Stimulated activated CD4-positive, alpha-beta T cell treated with anti-CD3 and anti-CD28 coated beads, Interleukin-12 subunit alpha, Interleukin-12 subunit beta, amount 100 ng/mL, for 48 hours (primary cell): ENCODE data around the gene PGM5.
"Not testable (repeated sequence)": the region's sequence is repeated elsewhere in the genome, so short reads cannot be mapped to it uniquely, and the experiment has no call there.

ENCODE experiments used
- DNase-seq, 3 donors: peaks; one replicate each; pipeline ENCODE4 v3.0.0-alpha.2; 2020; ENCODE audit warnings: low read depth in 2 of 3, low spot score in 1 of 3

The PGM5 gene

DNA sequence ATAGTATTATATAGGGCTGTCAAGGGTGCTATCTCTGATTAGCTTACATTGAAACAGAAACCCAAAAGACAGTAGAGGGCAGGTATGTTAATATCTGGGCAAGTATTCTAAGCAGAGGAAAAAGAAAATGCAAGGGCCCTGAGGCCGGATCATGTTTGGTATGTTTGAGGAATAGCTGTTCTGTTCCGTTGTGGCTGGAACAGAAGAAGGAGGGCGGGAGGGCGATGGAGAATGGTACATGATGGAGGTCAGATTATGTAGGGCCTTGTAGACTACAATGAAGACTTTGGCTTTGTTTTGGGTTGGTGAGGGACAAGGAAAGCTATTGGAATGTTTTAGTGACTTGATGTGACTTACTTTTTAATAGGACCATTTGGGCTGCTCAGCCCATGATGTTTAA lies 19.4 kb downstream of the PGM5 start:
- not testable (repeated sequence) for DNase-seq

DNA sequence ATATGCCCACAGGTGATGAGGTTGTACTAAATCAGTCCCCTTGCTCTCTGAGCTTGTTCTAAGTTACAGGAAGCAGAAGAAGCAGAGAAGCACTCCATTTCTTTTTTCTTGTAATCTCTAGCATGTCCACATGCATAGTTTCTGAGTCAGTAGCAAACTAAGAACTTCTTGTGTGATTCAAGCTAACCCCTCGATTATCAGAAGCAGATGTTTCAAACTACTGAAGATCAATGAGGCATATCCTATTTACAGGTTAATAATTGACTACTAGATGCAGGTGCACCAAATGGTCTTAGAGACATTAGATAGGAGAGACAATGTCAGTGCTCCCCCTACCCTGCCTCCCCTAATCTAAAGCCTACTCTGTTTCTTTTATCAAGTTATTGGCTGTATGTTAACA lies 21.3 kb downstream of the PGM5 start:
- DNase-seq = not testable (repeated sequence)

DNA sequence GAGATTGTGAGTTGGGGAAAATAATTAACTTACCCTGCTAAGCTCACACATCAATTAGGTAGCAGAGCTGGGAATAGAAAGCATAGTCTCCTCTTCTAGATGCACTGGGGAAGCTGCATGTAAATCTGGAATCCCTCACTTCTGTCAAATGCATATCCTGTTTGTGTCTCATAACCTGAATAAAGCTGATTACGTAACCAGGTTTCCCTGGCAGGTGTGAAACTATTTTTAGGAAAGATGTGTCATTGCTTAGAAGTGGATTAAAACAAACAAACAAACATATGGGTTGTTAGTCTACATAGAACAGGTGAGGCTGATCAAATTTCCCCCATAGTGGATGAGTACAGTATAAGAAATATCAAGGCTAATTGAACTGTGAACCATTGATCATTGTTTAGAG lies 27.5 kb downstream of the PGM5 start:
- not testable (repeated sequence) for DNase-seq

DNA sequence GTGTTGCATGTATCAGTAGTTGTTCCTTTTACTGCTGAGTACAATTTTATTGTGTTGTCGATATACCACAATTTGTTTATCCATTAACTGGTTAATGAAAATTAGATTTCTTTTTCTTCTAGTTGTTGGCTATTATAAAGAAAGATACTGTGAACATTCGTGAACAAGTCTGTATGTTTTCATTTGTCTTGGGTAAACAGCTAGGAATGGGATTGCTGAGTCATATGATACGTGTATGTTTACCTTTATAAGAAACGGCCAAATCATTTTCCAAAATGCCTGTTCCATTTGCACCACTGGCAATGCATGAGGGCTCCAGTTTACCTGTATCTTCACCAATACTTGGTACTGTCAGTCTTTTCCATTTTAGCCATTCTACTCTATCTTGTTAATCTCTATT lies 33.1 kb downstream of the PGM5 start:
- not testable (repeated sequence) for DNase-seq

DNA sequence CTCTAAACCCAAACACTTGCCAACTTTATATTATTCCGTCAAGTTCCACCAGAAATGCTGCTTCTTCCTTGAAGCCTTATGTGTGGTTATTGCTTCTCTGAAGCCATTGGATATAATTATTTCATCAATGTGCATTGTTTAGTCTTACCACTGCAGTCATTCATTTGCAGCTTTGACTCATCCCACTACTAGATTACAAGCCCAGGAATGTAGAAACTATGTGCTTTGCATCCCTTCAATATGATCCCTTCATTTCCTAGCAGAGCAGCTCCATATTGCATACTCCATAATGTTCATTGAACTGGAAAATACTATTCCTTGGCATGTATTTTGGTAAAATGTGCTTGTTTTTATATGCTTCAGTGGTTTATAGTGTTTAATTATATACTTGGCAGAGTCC lies 34.3 kb downstream of the PGM5 start:
- not testable (repeated sequence) for DNase-seq

DNA sequence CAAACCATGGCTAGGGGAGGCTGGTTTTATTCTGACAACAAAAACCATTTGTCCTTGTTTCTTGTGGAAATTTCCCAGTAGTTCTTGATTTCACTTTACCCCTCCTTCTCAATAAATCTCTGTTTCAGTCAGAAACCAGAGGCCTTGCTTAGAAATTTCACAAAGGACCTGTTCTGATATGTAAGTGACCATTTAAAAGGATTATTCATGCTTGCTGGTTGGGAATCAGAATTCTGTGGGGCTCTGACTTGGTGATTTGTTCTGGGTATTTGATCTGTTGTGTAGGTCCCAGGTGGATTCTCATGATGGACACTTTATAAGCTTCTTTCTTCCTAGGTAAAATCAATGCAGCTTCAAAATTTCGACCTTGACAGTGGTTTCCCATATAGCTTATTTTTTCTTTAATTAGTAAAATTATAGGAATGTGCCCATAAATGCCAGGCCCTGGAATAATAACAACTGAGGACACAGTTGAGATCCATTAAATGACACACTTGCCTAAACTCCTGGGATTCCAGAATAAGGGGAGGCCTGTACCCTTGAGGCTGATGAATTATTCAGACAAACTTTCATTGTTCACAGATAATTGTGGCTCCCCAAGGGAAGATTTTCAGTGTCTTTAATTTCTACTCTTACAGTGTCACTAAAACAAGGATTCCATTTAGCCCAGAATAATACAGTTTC lies 40.1 kb downstream of the PGM5 start:
- not testable (repeated sequence) for DNase-seq

DNA sequence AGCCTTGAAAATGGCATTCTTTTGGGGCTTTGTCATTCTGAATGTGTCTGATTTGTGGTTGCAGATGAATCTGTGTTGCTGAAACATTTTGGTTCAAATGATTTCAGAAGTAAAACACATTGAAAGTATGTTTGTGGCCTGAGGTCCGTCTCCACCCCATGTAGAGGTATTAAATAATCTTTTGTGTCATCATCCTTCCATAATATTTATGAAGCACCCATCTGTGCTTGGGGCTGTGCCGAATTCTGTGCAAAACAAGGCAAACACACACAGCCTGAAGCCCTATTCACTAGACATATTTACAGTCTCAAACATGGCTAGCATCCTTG lies 40.6 kb downstream of the PGM5 start:
- not testable (repeated sequence) for DNase-seq

DNA sequence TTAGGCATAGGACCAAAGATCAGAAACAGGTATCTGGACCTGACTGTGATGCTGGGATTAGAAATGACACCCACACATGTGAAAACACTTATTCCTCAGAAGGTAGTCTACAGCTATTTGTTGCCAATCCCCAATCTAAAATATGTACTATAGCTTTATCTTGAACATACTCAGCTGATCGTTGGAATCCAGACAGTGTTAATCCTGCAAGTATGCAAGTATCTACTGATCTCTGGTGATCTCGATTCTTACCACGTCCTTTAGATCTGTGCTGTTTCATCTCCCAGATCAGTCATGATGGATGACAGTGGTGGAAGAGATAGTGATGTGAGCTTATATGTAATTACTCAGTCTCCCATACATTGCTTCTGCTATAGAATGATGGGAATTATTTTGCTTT lies 41.4 kb downstream of the PGM5 start:
- DNase-seq = not testable (repeated sequence)

DNA sequence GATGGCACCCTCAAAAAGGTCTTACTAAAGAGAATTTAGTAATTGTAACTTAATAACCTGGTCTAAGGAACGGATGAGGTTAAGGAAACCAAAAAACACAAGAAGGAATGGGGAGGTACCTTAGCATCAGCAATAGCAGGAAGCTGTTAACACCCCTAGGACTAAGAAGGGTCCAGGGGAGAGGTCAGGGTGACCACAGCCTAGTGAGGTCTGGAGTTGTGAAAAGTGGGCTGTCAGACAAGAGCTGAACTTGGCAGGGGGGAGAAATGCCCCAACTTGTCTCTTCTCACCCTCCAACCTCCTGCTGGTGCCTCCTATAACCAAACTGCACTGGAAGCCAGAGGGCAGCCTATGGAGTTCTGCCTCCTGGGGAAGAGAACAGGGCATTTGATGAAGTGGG lies 41.9 kb downstream of the PGM5 start:
- DNase-seq = not testable (repeated sequence)

DNA sequence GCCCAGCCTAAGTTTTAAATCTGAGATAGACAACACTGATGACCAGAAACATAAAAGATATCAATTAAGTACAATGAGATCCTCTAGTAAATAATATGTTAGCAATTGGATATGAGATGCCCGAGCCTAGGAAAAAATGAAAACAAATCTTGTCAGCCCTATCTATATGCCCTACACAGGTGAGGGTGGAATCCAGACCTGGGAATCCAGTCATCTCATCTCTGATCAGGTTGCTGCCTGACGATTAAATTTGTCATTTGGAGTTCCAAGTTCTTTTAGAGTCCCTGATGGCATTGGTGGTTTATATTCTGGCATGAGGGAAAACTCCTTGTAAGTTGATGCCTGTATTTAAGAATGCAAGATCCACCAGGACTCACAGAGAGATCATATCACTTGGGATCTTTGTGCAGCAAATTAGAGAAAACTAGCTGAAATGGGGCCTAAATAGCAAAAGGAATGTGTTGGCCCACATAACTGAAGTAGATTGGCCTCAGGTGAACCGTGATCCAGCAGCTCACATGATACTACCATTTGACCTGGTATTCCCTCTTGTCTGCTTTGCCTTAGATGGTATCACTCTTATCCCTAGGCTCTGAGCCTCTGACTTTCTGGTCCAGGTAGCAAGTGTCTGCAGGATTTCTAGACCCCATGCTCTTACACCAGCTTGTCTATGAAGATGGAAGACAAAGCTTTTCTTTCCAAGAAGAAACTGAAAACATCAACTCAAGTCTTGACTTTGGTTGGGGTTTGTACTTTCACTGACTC lies 48.2 kb downstream of the PGM5 start:
- DNase-seq = not testable (repeated sequence)

DNA sequence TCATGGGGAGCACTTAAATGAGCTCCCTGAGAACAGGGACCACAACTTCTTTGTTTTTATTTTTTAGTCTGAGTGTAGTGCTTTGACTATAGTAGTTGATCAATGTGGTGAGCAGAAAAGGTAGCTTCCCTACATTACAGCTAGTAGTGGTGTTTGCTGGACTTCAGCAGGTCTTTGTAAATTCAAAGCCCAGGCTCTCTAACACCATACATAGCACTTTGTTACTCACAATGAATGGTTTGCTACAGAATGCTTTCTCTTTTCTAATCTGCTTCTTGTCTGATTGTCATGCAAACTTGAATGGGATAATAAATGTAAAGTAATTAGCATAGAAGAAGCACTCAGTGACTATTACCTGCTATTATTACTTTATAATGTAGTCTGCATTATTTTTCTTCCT lies 55.5 kb downstream of the PGM5 start:
- DNase-seq = not testable (repeated sequence)

DNA sequence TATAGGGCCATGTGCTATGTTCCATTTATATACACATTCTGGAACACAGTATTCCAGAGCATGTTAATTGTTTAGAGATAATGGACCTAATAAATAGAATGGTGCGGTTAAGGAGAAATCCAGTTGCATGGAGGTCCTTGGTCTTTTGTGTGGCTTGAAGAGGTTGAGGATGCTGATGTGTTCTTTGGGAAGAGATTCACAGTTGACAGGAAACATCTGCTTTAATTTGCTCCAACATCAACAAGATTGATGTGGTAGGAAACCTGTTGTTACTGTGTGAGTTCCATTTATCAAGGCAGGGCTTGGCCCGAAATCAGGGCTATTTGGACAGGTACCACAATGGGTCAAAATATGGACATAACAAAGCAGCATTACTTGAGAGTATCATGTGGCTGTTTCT lies 56.3 kb downstream of the PGM5 start:
- DNase-seq = not testable (repeated sequence)

DNA sequence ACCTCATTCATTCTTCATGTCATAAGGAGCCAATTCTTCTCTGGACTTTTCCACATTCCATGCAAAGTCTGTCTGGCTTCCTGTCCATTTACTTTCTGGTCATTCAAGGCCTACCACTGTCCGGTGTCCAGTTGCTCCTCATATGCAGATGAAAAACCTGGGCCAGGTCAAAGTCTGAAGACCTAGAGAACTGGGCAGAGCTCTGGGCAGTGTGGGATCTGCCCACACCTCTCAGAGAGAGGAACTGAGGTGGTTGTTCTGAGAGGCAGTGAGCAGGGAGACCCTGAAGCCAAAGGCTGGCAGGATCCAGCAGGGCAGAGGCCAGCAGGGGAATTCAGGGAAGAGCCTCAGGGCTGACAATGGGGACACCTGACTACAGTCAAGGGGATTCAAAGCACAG lies 58.7 kb downstream of the PGM5 start:
- DNase-seq = not testable (repeated sequence)

DNA sequence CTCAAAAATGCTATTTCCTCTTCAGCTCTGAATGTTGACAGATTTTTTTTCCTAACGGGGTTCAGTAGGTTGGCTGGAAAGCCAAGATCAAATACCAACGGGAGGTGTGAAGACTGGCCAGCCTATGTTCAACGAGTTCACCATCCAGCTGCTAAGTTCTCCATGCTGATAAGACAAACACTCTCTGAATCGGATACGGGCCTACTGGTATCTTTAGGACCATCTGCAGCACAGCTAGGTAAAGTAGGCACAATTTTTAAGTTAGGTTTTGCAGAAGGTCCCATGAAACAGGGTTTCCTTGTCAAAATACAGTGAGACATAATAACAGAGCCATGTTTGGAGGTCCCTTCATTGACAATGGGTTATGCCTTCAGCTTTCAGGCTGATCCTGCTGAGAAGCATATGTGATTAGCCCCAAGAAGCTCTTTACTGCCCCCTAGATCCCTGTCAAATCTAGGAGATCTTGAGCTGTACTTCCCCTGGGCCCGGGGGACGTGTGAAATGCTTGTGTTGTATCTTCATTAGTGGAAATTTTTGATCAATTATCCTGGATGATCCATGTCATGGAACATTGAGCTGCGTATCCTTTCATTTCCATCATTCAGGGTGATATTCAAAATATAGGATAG lies 60.6 kb downstream of the PGM5 start:
- DNase-seq = no peak

DNA sequence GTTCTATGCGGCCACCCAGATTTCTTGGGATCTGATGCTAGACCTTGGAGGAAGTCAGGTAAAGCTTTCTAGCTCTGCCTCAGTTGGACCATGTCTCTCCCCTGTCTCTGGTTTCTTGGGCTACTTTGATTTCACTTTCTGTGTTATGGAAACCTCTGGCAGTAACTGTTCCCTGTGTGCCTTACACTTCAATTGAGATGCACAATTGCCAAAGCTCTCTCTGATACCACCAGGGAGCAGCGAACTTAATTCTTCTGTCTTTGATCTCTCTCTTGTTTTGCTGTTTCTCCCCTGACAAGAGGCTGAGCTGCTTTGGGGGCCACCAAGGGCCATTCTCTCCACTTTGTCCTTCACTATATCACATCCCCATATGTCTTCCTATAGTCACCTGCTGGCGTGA lies 61.4 kb downstream of the PGM5 start:
- DNase-seq = no peak

DNA sequence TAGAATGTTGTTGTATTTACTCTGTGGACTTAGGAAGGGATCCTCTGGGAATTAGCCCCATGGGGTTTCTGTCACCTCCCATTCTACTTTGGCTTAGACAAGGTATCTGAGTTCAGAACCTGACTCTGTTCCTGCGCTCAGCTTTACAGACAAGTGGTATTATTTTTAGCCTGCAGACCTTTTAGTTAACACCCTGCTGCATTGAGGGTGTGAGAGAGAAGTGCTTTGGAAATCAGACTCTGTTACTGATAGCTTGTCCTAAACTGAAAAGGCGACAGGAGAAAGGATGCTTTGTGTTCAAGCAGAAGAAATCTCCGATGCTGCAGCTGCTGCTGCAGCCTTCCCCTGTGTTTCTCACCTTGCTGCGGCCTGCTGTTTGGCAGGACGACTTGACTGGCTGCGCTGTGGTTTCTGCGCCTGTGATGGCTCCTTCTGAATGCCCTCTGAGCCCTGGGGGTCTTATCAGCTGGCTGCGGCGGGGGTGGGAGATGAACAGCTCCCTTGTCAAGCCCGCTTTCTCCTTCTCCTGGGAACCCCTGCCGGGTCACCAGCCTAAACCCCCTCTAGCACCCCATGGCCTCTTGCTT lies 61.9 kb downstream of the PGM5 start:
- DNase-seq = no peak

DNA sequence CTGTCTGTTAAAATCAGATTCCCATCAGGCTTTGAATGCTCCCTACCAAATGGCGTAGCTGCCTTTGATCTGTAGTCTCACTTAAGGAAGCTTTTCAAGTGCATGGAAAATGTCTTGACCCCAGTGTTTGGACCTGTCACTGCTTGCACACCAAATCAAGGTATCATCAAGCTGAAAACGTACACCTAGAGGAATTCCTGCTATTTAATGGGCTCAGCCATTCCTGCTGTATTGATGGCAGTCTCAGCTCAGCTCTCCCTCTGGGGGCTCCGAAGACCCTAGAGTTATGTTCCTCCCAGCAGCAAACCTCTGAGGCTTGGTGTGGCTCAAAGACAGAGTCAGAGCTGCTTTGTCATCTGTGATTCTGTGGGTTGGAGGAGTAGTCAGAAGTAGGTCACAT lies 63.5 kb downstream of the PGM5 start:
- no peak for DNase-seq

DNA sequence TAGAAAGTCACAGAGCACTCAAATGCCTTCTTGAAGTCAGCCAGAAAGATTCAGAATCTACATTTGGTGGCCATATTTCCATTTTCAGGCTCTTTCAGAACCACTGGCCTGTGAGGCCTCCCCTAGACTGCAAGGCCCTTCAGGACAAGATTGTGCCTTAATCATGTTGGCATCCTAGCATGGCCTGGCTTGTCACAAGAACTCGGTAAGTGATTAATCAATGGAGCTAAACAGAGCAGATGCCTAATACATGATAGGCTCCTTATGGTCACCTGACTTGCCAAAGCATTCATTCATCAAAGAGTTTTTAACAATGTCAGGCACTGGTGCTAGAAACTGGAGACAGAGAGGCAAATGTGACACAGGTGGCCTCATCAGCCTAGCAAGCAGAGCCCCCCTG lies 70.3 kb downstream of the PGM5 start:
- no peak for DNase-seq

DNA sequence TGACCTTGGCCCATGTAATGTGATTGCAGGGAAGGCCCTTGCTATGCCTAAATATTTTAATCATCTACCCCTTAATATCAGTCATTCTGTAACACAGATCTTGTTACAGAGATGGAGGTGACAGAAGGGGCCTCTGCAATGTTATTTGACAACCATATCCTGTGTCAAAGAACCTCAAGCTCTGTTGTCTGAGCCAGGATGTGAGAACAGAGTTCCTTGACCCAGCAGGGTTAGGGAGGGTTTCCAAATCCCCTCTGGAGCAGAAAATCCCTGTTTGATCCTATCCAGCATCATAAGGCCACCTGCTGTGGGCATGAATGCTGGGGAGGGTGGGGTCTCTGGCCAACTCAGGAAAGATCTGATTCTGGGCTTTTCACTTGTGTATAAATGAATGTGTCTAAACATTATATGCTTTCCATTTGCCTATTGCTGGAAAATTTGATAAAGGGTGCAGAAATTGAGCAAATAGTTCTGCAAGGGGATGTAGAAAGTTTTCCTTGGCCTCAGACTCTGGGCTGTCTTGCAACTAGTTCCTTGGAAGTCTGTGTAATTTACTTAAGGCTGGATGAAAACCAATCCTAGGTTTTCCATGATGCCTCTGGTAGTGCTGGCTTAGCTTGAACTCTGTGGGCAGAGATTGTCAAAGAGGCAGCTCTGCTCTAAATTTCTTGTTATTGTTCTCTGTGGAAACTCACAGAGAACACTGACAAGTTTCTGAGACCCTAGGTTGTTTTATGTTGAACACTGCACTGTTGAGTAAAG lies 71.0 kb downstream of the PGM5 start:
- DNase-seq = no peak

DNA sequence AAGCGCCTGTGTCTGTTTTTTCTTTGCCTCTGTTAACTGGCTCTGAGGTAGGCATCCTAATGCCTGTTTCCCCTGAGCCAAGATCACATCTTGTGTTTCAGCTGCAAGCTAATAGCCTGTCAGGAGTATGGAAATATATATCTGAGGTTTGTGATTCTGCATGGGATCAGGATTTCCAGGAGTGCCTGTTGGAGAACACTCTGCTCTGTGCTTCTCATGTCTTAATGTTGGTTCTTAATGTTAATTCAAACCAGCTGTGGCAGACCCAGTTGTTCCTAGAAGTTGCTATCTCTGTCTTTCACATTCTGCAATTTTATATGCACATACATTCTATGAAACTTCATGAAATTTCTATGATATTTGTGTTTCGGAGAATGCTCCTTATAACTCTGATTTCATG lies 72.1 kb downstream of the PGM5 start:
- DNase-seq = no peak

DNA sequence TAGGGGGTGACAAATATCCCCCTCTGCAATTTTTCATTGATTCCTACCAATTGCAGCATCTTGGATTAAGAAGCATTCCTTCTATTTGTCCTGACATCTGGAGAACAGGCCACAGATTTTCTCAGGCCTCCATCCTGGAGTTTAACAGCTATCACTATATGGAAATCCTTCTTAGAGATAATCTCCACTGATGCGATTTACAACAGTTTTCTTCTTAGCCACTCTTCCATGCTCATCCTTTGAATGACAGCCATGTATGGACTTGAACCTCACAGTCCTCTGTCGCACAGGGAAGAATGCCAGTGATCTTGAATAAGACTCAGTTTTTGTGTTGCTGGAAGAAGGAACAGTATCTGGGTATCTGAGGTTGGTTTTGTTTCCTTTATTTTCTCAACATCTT lies 73.2 kb downstream of the PGM5 start:
- DNase-seq = no peak
